K562 (cell line): ENCODE data around the gene IRX5. TPM values are rescaled to one million over a fixed set of nuclear protein-coding genes. Genes with fewer than 3 reads are reported as not detected.

ENCODE experiments used
- BDP1 ChIP-seq: IDR thresholded peaks from 3 replicates; pipeline ENCODE4 v1.6.1; 2011; ENCODE audit not compliant: insufficient read length, insufficient read depth
- FOSL1 ChIP-seq: fragments of 200-800 bp; sonication (Bioruptor generic); conservative IDR thresholded peaks from 2 replicates; pipeline ENCODE4 v1.6.1; 2016; ENCODE audit warnings: missing genetic modification characterization, missing compliant biosample characterization
- FOXK2 ChIP-seq, 2 experiments: fragments of 450-650 bp; IDR thresholded peaks in 1 of 2; conservative IDR thresholded peaks in 1 of 2; 2 replicates each; pipeline ENCODE4 v1.6.1; 2016; ENCODE audit warnings: low read depth in 2 of 2, mild to moderate bottlenecking in 1 of 2
- GABPA ChIP-seq: fragments of 200-800 bp; sonication (Bioruptor generic); conservative IDR thresholded peaks from 2 replicates; pipeline ENCODE4 v1.6.1; 2016; ENCODE audit warnings: low read depth, missing genetic modification characterization, missing compliant biosample characterization
- HDAC1 ChIP-seq, 2 experiments: fragments of 450-650 bp; IDR thresholded peaks; 2 replicates each; pipeline ENCODE4 v1.6.1; 2016 to 2017; ENCODE audit warnings: inconsistent platforms in 1 of 2, mild to moderate bottlenecking in 1 of 2, moderate library complexity in 1 of 2
- HIVEP1 ChIP-seq: fragments of 250-450 bp; sonication (Bioruptor Pico); IDR thresholded peaks from 2 replicates; pipeline ENCODE4 v1.4.0; 2020; ENCODE audit warnings: mild to moderate bottlenecking
- HLTF ChIP-seq: fragments of 450-650 bp; IDR thresholded peaks from 2 replicates; pipeline ENCODE4 v1.6.1; 2016
- PML ChIP-seq: IDR thresholded peaks from 2 replicates; pipeline ENCODE4 v1.6.1; 2012; ENCODE audit warnings: low read length, inconsistent platforms
- POLR2H ChIP-seq: IDR thresholded peaks from 2 replicates; pipeline ENCODE4 v1.6.1; 2016; ENCODE audit warnings: missing genetic modification characterization, low read depth, mild to moderate bottlenecking, control low read depth, missing compliant biosample characterization, moderate library complexity
- RB1 ChIP-seq: fragments of 450-650 bp; IDR thresholded peaks from 2 replicates; pipeline ENCODE4 v1.6.1; 2017; ENCODE audit warnings: low read depth, mild to moderate bottlenecking
- SMAD1 ChIP-seq: fragments of 150-350 bp; IDR thresholded peaks from 2 replicates; pipeline ENCODE4 v1.6.1; 2014; ENCODE audit warnings: low read length, low read depth; ENCODE audit not compliant: partially characterized antibody
- SMAD4 ChIP-seq: fragments of 250-450 bp; sonication (Bioruptor Pico); conservative IDR thresholded peaks from 2 replicates; pipeline ENCODE4 v1.8.0; 2021; ENCODE audit warnings: inconsistent platforms, mild to moderate bottlenecking, moderate library complexity
- ZBTB7A ChIP-seq: IDR thresholded peaks from 2 replicates; pipeline ENCODE4 v1.6.1; 2011; ENCODE audit warnings: low read depth, mild to moderate bottlenecking, low read length, moderate library complexity, borderline replicate concordance; ENCODE audit not compliant: control insufficient read depth
- ZEB2 ChIP-seq: fragments of 450-650 bp; IDR thresholded peaks from 2 replicates; pipeline ENCODE4 v1.6.1; 2016
- ZNF24 ChIP-seq: fragments of 450-650 bp; IDR thresholded peaks from 2 replicates; pipeline ENCODE4 v1.6.1; 2016
- ZZZ3 ChIP-seq: fragments of 450-650 bp; IDR thresholded peaks from 2 replicates; pipeline ENCODE4 v1.6.1; 2016; ENCODE audit warnings: antibody characterized with exemption, mild to moderate bottlenecking, moderate library complexity
- polyA plus RNA-seq, 8 experiments: library from polyadenylated mRNA; depleted of rRNA in 4 of 8; stranded (reverse) in 5 of 8; unstranded in 3 of 8; fragments of >200 nt; fragmentation: Nextera tagmentation in 2 of 8; fragmentation: Illumina TruSeq in 1 of 8; extraction: Ambion mirVana in 2 of 8; extraction: Trizol in 1 of 8; gene quantifications; 2 replicates each; pipeline versions ENCODE4 v1.2.1 to v1.2.3, GENCODE V29; 2011 to 2014; ENCODE audit warnings: inconsistent platforms in 1 of 8, missing spikeins in 1 of 8
- total RNA-seq, 7 experiments: library from RNA; depleted of rRNA in 6 of 7; stranded (reverse); fragments of >200 nt in 6 of 7; fragmentation: Illumina TruSeq in 2 of 7; extraction: Trizol in 2 of 7; gene quantifications; 2 replicates each; pipeline versions ENCODE4 v1.2.1 to v1.2.3, GENCODE V29; 2011 to 2021; ENCODE audit warnings: low replicate concordance in 1 of 7
- TF ChIP-seq, protein P1 (sequence below), 2 experiments: IDR thresholded peaks; 2 replicates each; pipeline ENCODE4 v1.6.1; 2011; ENCODE audit warnings: borderline replicate concordance in 1 of 2, control low read depth in 1 of 2, low read depth in 1 of 2, low read length in 1 of 2, mild to moderate bottlenecking in 1 of 2, mixed read lengths in 1 of 2, moderate library complexity in 1 of 2; ENCODE audit not compliant: insufficient read depth in 1 of 2, insufficient read length in 1 of 2, poor library complexity in 1 of 2, severe bottlenecking in 1 of 2; ENCODE audit errors: extremely low read depth in 1 of 2
- TF ChIP-seq, protein P2 (sequence below): IDR thresholded peaks from 2 replicates; pipeline ENCODE4 v1.6.1; 2012; ENCODE audit warnings: low read depth, low read length, improper control_type of control experiment, borderline replicate concordance
- TF ChIP-seq, protein P3 (sequence below): sonication (generic); formaldehyde crosslinking; IDR thresholded peaks from 2 replicates; pipeline ENCODE4 v1.8.1; 2023; ENCODE audit warnings: mild to moderate bottlenecking, missing genetic modification reagents

Gene IRX5
- total and polyA plus RNA-seq, 9 of the 15 experiments (the other 6 are each of a cell fraction or from before 2014, with no cell fraction given): 0.20 to 4.2 (median 0.94) TPM

DNA sequence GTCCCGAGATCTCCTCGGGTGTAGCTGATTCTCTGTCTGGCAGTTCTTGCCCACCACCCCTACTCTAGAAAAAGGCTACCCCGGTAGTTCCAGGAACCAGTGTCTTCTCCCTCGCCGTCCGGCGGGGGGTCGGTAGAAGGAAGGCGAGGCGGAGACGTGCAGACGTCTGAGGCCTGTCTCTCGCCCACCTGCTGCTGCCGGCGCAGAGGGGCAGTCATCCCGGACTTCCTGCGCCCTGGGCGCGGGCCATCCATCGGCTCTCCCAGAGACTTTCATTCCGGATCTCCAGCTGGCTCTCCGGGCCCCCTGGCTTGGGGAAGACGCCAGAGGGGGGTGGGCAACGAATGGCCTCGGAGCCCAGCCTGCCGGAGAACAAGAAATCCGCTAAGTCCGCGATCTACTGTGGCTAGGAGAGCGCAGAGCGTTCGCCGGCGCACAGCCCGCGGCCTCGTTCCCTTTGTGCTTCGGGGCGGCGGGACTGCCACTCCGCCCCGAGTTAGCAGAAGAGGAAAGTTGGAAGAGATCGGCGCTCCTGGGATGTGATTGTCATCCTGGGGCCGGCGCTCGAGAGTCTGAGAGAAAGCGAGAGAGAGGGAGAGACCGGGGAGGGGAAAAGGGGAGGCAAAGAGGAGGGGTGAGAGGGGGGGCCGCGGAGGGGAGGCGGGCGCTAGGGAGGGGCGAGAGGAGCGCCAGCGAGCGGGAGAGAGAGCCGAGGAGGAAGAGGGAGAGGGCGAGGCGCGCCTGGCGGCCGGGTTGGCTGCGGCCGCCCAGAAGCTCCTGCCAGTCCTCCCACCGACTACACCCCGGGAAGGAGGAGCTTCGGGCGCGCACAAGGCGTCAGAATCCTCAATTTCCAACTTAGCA lies at the start of gene IRX5 (continued):
- TF ChIP-seq FOXK2 (conservative IDR thresholded peaks at IDR 0.05 in 1 of 2, IDR thresholded peaks at IDR 0.05 in 1 of 2; ENCODE audit: low read depth in 2 of 2): no peak
- TF ChIP-seq HIVEP1: no peak
- no peak; the same call in 1 of the 2 replicates for TF ChIP-seq SMAD4 (CRISPR knock-in tag)
- TF ChIP-seq POLR2H (tag): no peak
- peak in 1 of 2 experiments; percentile 67; a peak in 2 of 4 replicates for TF ChIP-seq HDAC1 (IDR thresholded peaks at IDR 0.05)
- no peak for TF ChIP-seq HLTF
- no peak for TF ChIP-seq ZNF24
- no peak for TF ChIP-seq ZZZ3
- TF ChIP-seq SMAD1: no peak
- TF ChIP-seq BDP1: no peak
- TF ChIP-seq, protein P1, sequence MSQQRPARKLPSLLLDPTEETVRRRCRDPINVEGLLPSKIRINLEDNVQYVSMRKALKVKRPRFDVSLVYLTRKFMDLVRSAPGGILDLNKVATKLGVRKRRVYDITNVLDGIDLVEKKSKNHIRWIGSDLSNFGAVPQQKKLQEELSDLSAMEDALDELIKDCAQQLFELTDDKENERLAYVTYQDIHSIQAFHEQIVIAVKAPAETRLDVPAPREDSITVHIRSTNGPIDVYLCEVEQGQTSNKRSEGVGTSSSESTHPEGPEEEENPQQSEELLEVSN (IDR thresholded peaks at IDR 0.05; ENCODE audit: borderline replicate concordance in 1 of 2, extremely low read depth in 1 of 2, insufficient read depth in 1 of 2, insufficient read length in 1 of 2, low read depth in 1 of 2, low read length in 1 of 2, poor library complexity in 1 of 2, severe bottlenecking in 1 of 2): peak in 1 of 2 experiments; percentile 43
- no peak for TF ChIP-seq ZEB2
- TF ChIP-seq, protein P2, sequence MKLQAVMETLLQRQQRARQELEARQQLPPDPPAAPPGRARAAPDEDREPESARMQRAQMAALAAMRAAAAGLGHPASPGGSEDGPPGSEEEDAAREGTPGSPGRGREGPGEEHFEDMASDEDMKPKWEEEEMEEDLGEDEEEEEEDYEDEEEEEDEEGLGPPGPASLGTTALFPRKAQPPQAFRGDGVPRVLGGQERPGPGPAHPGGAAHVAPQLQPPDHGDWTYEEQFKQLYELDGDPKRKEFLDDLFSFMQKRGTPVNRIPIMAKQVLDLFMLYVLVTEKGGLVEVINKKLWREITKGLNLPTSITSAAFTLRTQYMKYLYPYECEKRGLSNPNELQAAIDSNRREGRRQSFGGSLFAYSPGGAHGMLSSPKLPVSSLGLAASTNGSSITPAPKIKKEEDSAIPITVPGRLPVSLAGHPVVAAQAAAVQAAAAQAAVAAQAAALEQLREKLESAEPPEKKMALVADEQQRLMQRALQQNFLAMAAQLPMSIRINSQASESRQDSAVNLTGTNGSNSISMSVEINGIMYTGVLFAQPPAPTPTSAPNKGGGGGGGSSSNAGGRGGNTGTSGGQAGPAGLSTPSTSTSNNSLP: no peak
- TF ChIP-seq, protein P3, sequence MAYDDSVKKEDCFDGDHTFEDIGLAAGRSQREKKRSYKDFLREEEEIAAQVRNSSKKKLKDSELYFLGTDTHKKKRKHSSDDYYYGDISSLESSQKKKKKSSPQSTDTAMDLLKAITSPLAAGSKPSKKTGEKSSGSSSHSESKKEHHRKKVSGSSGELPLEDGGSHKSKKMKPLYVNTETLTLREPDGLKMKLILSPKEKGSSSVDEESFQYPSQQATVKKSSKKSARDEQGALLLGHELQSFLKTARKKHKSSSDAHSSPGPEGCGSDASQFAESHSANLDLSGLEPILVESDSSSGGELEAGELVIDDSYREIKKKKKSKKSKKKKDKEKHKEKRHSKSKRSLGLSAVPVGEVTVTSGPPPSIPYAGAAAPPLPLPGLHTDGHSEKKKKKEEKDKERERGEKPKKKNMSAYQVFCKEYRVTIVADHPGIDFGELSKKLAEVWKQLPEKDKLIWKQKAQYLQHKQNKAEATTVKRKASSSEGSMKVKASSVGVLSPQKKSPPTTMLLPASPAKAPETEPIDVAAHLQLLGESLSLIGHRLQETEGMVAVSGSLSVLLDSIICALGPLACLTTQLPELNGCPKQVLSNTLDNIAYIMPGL (CRISPR knock-in tag): no peak
- no peak for TF ChIP-seq FOSL1 (tag)
- peak; percentile 43; the same call in 1 of the 2 replicates for TF ChIP-seq PML
- peak; percentile 76; the same call in 1 of the 2 replicates for TF ChIP-seq ZBTB7A
- peak; percentile 32; the same call in 1 of the 2 replicates for TF ChIP-seq GABPA (tag)
- peak; percentile 31; the same call in 1 of the 2 replicates for TF ChIP-seq RB1
